ENCODE measurements around the gene HTR4.

Gene HTR4

DNA sequence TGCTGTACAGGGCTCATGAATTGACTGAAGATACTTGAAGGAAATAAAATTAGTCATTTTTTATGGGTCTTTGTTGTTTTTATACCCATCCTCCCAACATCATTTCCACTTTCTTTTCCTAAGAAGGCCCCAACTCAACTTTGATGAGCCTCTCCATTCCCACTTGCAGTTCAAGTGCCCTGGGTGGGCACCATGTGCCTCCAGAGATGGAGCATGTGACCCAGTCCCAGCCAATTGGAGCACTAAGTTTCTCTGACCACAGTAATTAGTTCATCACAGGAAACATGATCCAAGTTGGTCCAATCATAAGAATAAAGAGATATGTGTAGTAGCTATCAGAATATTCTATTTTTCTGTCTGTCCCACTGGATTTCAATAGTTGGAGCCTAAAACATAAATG is 46.9 kb downstream of the HTR4 start:
- POLR2A ChIA-PET, result no interaction called here
- DNase-seq (ENCODE audit: extremely low spot score), result no peak
- TF ChIP-seq HDGF (IDR thresholded peaks at IDR 0.05; ENCODE audit: borderline replicate concordance) (no peak), TARDBP (IDR thresholded peaks at IDR 0.05) (no peak), ARNT (IDR thresholded peaks at IDR 0.05) (no peak), CTBP1 (IDR thresholded peaks at IDR 0.05; ENCODE audit: borderline replicate concordance) (no peak), SP1 (IDR thresholded peaks at IDR 0.05) (no peak)
- TF ChIP-seq, protein P1, sequence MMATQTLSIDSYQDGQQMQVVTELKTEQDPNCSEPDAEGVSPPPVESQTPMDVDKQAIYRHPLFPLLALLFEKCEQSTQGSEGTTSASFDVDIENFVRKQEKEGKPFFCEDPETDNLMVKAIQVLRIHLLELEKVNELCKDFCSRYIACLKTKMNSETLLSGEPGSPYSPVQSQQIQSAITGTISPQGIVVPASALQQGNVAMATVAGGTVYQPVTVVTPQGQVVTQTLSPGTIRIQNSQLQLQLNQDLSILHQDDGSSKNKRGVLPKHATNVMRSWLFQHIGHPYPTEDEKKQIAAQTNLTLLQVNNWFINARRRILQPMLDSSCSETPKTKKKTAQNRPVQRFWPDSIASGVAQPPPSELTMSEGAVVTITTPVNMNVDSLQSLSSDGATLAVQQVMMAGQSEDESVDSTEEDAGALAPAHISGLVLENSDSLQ (IDR thresholded peaks at IDR 0.05), result no peak
- CTCF ChIA-PET, result no interaction called here

DNA sequence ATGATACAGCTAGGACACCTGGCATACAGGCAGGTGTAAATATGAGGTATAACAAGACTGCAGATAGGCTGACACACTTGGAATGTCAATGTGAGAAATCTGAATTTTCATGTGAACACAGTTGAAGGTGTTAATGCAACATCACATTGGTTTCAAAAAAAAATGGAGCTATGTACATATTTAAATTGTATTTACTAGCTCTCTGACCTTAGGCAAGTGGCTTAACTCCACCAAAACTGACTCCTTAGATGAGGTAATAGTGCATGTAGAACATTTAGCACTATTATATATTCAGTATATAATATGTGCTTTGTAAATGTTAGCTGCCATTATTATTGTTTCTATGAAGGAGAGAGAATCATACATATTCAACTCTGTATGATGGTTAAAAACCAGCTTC is 48.0 kb downstream of the HTR4 start:
- TF ChIP-seq SP1 (IDR thresholded peaks at IDR 0.05) (no peak), FOXM1 (IDR thresholded peaks at IDR 0.05; ENCODE audit: borderline replicate concordance) (no peak), FOXK2 (IDR thresholded peaks at IDR 0.05) (no peak), BHLHE40 (IDR thresholded peaks at IDR 0.05; ENCODE audit: borderline replicate concordance) (no peak), FOXA1 (IDR thresholded peaks at IDR 0.05) (no peak), ELF4 (IDR thresholded peaks at IDR 0.05) (no peak), ARNT (IDR thresholded peaks at IDR 0.05) (no peak), SUZ12 (IDR thresholded peaks at IDR 0.05) (no peak), CTBP1 (IDR thresholded peaks at IDR 0.05; ENCODE audit: borderline replicate concordance) (no peak), L3MBTL2 (conservative IDR thresholded peaks at IDR 0.05) (no peak), ZNF384 (IDR thresholded peaks at IDR 0.05) (no peak), TARDBP (IDR thresholded peaks at IDR 0.05) (no peak), HDGF (IDR thresholded peaks at IDR 0.05; ENCODE audit: borderline replicate concordance) (no peak), LEF1 (IDR thresholded peaks at IDR 0.05; ENCODE audit: borderline replicate concordance) (no peak), NFRKB (IDR thresholded peaks at IDR 0.05) (no peak)
- TF ChIP-seq, protein P1 (IDR thresholded peaks at IDR 0.05), result no peak
- CTCF ChIA-PET, result no interaction called here
- POLR2A ChIA-PET, result no interaction called here
- DNase-seq (ENCODE audit: extremely low spot score), result no peak

DNA sequence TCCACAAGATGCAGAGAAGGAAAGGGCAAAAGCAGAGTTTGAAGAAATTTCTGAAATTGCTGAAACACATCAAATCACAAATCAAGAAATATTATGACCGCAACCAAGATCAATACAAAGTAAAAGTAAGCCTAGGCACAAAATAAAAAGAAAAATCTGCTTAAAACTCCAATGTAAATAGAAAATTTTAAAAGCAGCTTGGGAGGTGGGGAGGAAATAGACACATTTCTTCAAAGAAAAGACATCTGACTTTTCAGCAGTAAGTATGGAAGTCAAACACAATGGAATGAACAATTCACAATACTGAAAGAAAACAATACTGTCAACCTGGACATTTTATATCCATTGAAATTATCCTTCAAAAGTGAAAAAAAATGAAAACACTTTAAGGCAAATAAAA is 55.1 kb downstream of the HTR4 start:
- TF ChIP-seq FOXA1 (IDR thresholded peaks at IDR 0.05), result no peak
- TF ChIP-seq ELF4 (IDR thresholded peaks at IDR 0.05), result no peak
- TF ChIP-seq NFRKB (IDR thresholded peaks at IDR 0.05), result no peak
- POLR2A ChIA-PET, result interaction anchor here (0.6 kb wide), 1 partner anchor 42 kb away, joined by 3 read pairs; no protein-coding TSS in a partner anchor
- CTCF ChIA-PET, result no interaction called here
- no peak for DNase-seq (ENCODE audit: extremely low spot score)

DNA sequence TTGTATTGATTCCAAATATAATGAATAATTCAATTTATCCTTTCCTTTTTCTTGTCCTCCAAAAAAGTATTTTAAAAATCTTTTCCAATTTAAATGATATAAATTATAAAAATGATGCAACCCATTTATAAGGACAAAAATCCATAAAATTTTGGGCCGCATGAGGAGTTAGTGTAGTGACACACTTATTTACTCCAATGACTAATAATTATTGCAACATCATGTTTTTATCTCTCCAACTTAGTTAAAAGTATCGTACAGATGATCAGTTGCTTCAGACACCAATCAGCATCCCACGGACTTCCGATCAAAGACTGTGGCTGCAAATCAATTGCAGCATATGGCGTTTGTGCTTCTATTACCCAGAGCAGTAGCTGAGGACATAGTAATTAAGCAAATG is 58.6 kb downstream of the HTR4 start:
- CTCF ChIA-PET, result no interaction called here
- POLR2A ChIA-PET, result no interaction called here
- no peak for DNase-seq (ENCODE audit: extremely low spot score)
- TF ChIP-seq SP1 (IDR thresholded peaks at IDR 0.05), result no peak
- TF ChIP-seq BHLHE40 (IDR thresholded peaks at IDR 0.05; ENCODE audit: borderline replicate concordance), result no peak
- TF ChIP-seq NFRKB (IDR thresholded peaks at IDR 0.05), result no peak
- TF ChIP-seq LEF1 (IDR thresholded peaks at IDR 0.05; ENCODE audit: borderline replicate concordance), result no peak
- TF ChIP-seq FOXA1 (IDR thresholded peaks at IDR 0.05), result no peak
- no peak for TF ChIP-seq ARNT (IDR thresholded peaks at IDR 0.05)
- no peak for TF ChIP-seq SUZ12 (IDR thresholded peaks at IDR 0.05)
- no peak for TF ChIP-seq FOXK2 (IDR thresholded peaks at IDR 0.05)
- no peak for TF ChIP-seq ELF4 (IDR thresholded peaks at IDR 0.05)
- no peak for TF ChIP-seq ZNF384 (IDR thresholded peaks at IDR 0.05)
- no peak for TF ChIP-seq FOXM1 (IDR thresholded peaks at IDR 0.05; ENCODE audit: borderline replicate concordance)
- TF ChIP-seq L3MBTL2 (conservative IDR thresholded peaks at IDR 0.05), result no peak
- TF ChIP-seq CTBP1 (IDR thresholded peaks at IDR 0.05; ENCODE audit: borderline replicate concordance), result no peak
- TF ChIP-seq, protein P1 (IDR thresholded peaks at IDR 0.05), result no peak

DNA sequence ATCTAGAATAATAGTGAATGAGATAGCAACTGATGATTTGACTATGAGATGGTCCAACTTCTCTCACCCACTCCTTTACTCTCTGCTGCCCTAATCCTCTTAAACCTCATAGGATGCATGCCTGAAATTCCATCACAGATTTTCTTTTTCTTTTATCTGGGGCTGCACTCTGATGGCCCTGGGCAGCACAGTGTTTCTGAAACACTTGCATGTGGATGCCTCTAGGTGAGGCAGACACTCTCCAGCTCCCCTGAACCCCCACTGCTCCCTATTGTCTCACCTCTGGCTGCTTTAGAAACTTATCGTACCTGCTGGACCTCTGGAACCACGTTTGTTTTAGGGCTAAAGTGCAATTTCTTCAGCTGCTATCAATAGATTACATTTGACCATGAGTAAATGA is 67.5 kb downstream of the HTR4 start:
- no peak for TF ChIP-seq FOXA1 (IDR thresholded peaks at IDR 0.05)
- no peak for TF ChIP-seq HDGF (IDR thresholded peaks at IDR 0.05; ENCODE audit: borderline replicate concordance)
- TF ChIP-seq BHLHE40 (IDR thresholded peaks at IDR 0.05; ENCODE audit: borderline replicate concordance), result no peak
- no peak for TF ChIP-seq FOXM1 (IDR thresholded peaks at IDR 0.05; ENCODE audit: borderline replicate concordance)
- TF ChIP-seq ZNF384 (IDR thresholded peaks at IDR 0.05), result no peak
- TF ChIP-seq TARDBP (IDR thresholded peaks at IDR 0.05), result no peak
- TF ChIP-seq, protein P1 (IDR thresholded peaks at IDR 0.05), result no peak
- TF ChIP-seq LEF1 (IDR thresholded peaks at IDR 0.05; ENCODE audit: borderline replicate concordance), result no peak
- TF ChIP-seq FOXK2 (IDR thresholded peaks at IDR 0.05), result no peak
- no peak for TF ChIP-seq NFRKB (IDR thresholded peaks at IDR 0.05)
- ChIA-PET POLR2A (no interaction called here), CTCF (no interaction called here)
- DNase-seq (ENCODE audit: extremely low spot score), result no peak

DNA sequence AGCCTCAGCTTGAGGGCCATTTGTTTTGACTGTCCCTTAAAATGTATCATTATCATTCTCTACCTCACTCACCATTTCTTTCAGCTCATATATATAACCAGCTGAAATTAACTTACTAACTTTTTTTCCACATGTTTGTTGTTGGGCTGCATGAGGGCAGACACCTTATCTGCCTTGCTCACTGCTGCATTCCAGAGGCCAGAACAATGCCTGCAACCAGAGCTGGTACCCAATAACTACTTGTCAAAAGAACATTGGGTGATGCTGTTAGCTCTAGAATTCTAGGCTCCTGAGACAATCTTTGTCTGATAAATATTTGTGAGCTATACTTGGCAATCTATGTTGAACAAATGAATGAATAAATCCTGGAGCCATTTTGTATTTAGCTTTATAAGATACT is 68.3 kb downstream of the HTR4 start:
- CTCF ChIA-PET, result interaction anchor here (0.6 kb wide), 1 partner anchor 223 kb away, joined by 3 read pairs; no protein-coding TSS in a partner anchor
- POLR2A ChIA-PET, result no interaction called here
- TF ChIP-seq HDGF (IDR thresholded peaks at IDR 0.05; ENCODE audit: borderline replicate concordance), result no peak
- TF ChIP-seq FOXM1 (IDR thresholded peaks at IDR 0.05; ENCODE audit: borderline replicate concordance), result no peak
- TF ChIP-seq SP1 (IDR thresholded peaks at IDR 0.05), result no peak
- no peak for TF ChIP-seq BHLHE40 (IDR thresholded peaks at IDR 0.05; ENCODE audit: borderline replicate concordance)
- no peak for DNase-seq (ENCODE audit: extremely low spot score)

Measured in HEK293T (cell line).